PC-9 (cell line): ENCODE results near the gene ARMH1.

ENCODE experiments used
- CTCF ChIP-seq: fragments of 200-600 bp; sonication (generic); conservative IDR thresholded peaks from 2 replicates; pipeline ENCODE4 v1.6.1; 2017; ENCODE audit warnings: mixed run types, antibody characterized with exemption, mild to moderate bottlenecking, moderate library complexity
- EZH2 ChIP-seq: fragments of 200-600 bp; sonication (generic); IDR thresholded peaks from 2 replicates; pipeline ENCODE4 v1.8.0; 2017; ENCODE audit warnings: antibody characterized with exemption, low read depth

- TF ChIP-seq CTCF (no peak), EZH2 (no peak)
Observed at GRCh38 chr1:44670751-44671640, 3.5 kb upstream of the ARMH1 start.
